ENCODE data around the gene ZNF384.

ZNF384 gene

GRCh38 chr12:6691473-6691872 is 2.3 kb upstream of the ZNF384 start:
- peaks cover 10% of the 10 kb centered on the region for H3K36me3 Mint-ChIP-seq (ENCODE audit: low read depth)
- peaks cover 39% of the 10 kb centered on the region for H3K4me1 Mint-ChIP-seq
- H3K4me3 Mint-ChIP-seq = peak overlapping the region; percentile 94 to 97 (median 97)
- H3K27me3 Mint-ChIP-seq (ENCODE audit: low read depth) = no peaks in the 10 kb centered on the region
- no peak overlapping the region for H3K27ac Mint-ChIP-seq
- H3K9me3 Mint-ChIP-seq = no peaks in the 10 kb centered on the region
- no peak for TF ChIP-seq CTCF (IDR thresholded peaks at IDR 0.05; ENCODE audit: unreplicated experiment in 3 of 3)

- peaks cover 12% of the 10 kb centered on the region for H3K36me3 Mint-ChIP-seq (ENCODE audit: low read depth)
- H3K27ac Mint-ChIP-seq = peak overlapping the region; percentile 97 to 99 (median 99)
- no peak for TF ChIP-seq CTCF (IDR thresholded peaks at IDR 0.05; ENCODE audit: unreplicated experiment in 3 of 3)
- no peaks in the 10 kb centered on the region for H3K9me3 Mint-ChIP-seq
- peaks cover 49% of the 10 kb centered on the region for H3K4me1 Mint-ChIP-seq
- H3K27me3 Mint-ChIP-seq (ENCODE audit: low read depth) = no peaks in the 10 kb centered on the region
- peak overlapping the region; percentile 94 to 97 (median 97) for H3K4me3 Mint-ChIP-seq
Observed at GRCh38 chr12:6688543-6688998, 604 bp downstream of the ZNF384 start.

- Mint-ChIP-seq H3K36me3 (ENCODE audit: low read depth) (peaks cover 24% of the 10 kb centered on the region), H3K27ac (no peak overlapping the region), H3K4me3 (peak overlapping the region in 1 of 3 experiments; percentile 38), H3K27me3 (ENCODE audit: low read depth) (no peaks in the 10 kb centered on the region), H3K9me3 (no peaks in the 10 kb centered on the region), H3K4me1 (peaks cover 44% of the 10 kb centered on the region)
- TF ChIP-seq CTCF (IDR thresholded peaks at IDR 0.05; ENCODE audit: unreplicated experiment in 3 of 3) = no peak
Observed at GRCh38 chr12:6685814-6686213, 3.4 kb downstream of the ZNF384 start.

- no peaks in the 10 kb centered on the region for H3K9me3 Mint-ChIP-seq
- H3K27ac Mint-ChIP-seq = peak overlapping the region in 2 of 3 experiments; percentile 4 to 10
- H3K27me3 Mint-ChIP-seq (ENCODE audit: low read depth) = no peaks in the 10 kb centered on the region
- peak overlapping the region in 1 of 3 experiments; percentile 24 for H3K4me3 Mint-ChIP-seq
- peaks cover 26% of the 10 kb centered on the region for H3K36me3 Mint-ChIP-seq (ENCODE audit: low read depth)
- peak; percentile 32 to 53 (median 47) for TF ChIP-seq CTCF (IDR thresholded peaks at IDR 0.05; ENCODE audit: unreplicated experiment in 3 of 3)
- H3K4me1 Mint-ChIP-seq = peaks cover 36% of the 10 kb centered on the region
Observed at GRCh38 chr12:6684609-6685008, 4.6 kb downstream of the ZNF384 start.

- H3K36me3 Mint-ChIP-seq (ENCODE audit: low read depth) = peaks cover 81% of the 10 kb centered on the region
- H3K9me3 Mint-ChIP-seq = no peaks in the 10 kb centered on the region
- no peaks in the 10 kb centered on the region for H3K27me3 Mint-ChIP-seq (ENCODE audit: low read depth)
- no peak for TF ChIP-seq CTCF (IDR thresholded peaks at IDR 0.05; ENCODE audit: unreplicated experiment in 3 of 3)
- H3K27ac Mint-ChIP-seq = no peak overlapping the region
- no peak overlapping the region for H3K4me3 Mint-ChIP-seq
- no peaks in the 10 kb centered on the region for H3K4me1 Mint-ChIP-seq
Observed at GRCh38 chr12:6676962-6677361, 12.2 kb downstream of the ZNF384 start.

GRCh38 chr12:6672143-6672542 is 17.0 kb downstream of the ZNF384 start:
- Mint-ChIP-seq H3K27ac (no peak overlapping the region), H3K4me1 (no peaks in the 10 kb centered on the region), H3K27me3 (ENCODE audit: low read depth) (no peaks in the 10 kb centered on the region), H3K36me3 (ENCODE audit: low read depth) (peaks cover 93% of the 10 kb centered on the region), H3K4me3 (no peak overlapping the region), H3K9me3 (no peaks in the 10 kb centered on the region)
- TF ChIP-seq CTCF (IDR thresholded peaks at IDR 0.05; ENCODE audit: unreplicated experiment in 3 of 3) = no peak
